Measurements from ENCODE around the gene ABHD17A. TPM values are rescaled to one million over a fixed set of nuclear protein-coding genes. Genes with fewer than 3 reads are reported as not detected.
A peak's percentile ranks its signal among the peaks of the same experiment; 100 is the strongest.

ABHD17A gene
- total RNA-seq, 1 experiment from 2014 or later, result 47.5 TPM

DNA sequence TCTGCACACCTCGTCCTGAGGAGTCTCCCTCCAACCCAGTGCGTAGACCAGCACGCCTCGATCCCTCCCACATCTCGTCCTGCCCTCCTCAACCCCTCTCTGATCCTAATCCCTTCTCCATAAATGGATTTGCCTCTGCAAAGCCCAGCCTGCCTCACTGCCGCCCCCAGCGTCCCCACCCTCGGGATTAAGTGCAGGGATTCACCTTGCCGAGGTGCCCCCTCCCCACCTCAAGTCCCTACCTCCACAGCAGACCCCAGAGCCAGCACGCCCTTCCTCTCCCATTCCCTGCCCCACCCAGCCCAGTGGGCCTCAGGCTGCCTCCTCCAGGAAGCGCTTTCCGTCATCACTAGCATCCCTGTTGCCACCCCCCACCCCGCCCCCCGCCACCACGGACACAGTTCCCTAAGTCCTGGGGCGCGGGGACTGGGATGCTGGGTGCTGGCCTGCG, 25.9 kb downstream of the ABHD17A start:
- peaks cover 7% of the 10 kb centered on the region; the same call in 1 of the 2 replicates for H3K4me1 ChIP-seq (ENCODE audit: insufficient read depth, low read length)
- H3K79me1 ChIP-seq (ENCODE audit: insufficient read depth, low read depth, low read length, poor library complexity, severe bottlenecking), result peaks cover 11% of the 10 kb centered on the region
- peaks cover 20% of the 10 kb centered on the region for H3K23me2 ChIP-seq (ENCODE audit: insufficient read length, low read depth, low read length, poor library complexity, severe bottlenecking)
- no peak overlapping the region for H3K23ac ChIP-seq (ENCODE audit: insufficient read length, low read depth, low read length)
- H2BK120ac ChIP-seq (ENCODE audit: low read depth, low read length, poor library complexity, severe bottlenecking), result no peak overlapping the region
- H2BK5ac ChIP-seq (ENCODE audit: insufficient read length, low read length), result no peak overlapping the region
- H3K18ac ChIP-seq (ENCODE audit: insufficient read length, low read depth, low read length), result peak overlapping the region; percentile 32
- no peak overlapping the region for H3K9ac ChIP-seq (ENCODE audit: extremely low read depth, insufficient read length, low read length)
- no CpG with 5 or more reads among the region's 18 CpGs for WGBS (ENCODE audit: extremely low coverage, insufficient read length, low lambda C conversion rate)
- H4K91ac ChIP-seq (ENCODE audit: insufficient read length, low read depth, low read length), result no peak overlapping the region
- H3K4me2 ChIP-seq (ENCODE audit: insufficient read depth, insufficient read length, low read length), result peak overlapping the region; percentile 84
- no peak overlapping the region for H2BK20ac ChIP-seq (ENCODE audit: low read depth, low read length, poor library complexity, severe bottlenecking)
- no peak overlapping the region for H2BK12ac ChIP-seq (ENCODE audit: insufficient read length, low read depth, low read length)
- Mint-ChIP-seq H3K27me3 (ENCODE audit: low read depth) (peaks cover 6% of the 10 kb centered on the region), H3K9me3 (no peaks in the 10 kb centered on the region; a peak in 1 of 5 replicates), H3K4me1 (peaks cover 39 to 64% of the 10 kb centered on the region in 2 experiments), H3K4me3 (peak overlapping the region; percentile 57 to 78), H3K27ac (peak overlapping the region in 2 of 3 experiments; percentile 83 to 92; a peak in 4 of 7 replicates), H3K36me3 (ENCODE audit: insufficient read depth in 1 of 3, low read depth in 3 of 3) (no peaks in the 10 kb centered on the region)
- no peak overlapping the region for H2BK15ac ChIP-seq (ENCODE audit: low read depth, low read length)
- no peak overlapping the region for H3K27ac ChIP-seq (ENCODE audit: insufficient read length, low read depth, low read length)
- H4K20me1 ChIP-seq (ENCODE audit: control insufficient read depth, insufficient read depth, insufficient read length), result no peaks in the 10 kb centered on the region
- no peak overlapping the region for H3K14ac ChIP-seq (ENCODE audit: insufficient read depth, low read length)
- no peak overlapping the region for H4K5ac ChIP-seq (ENCODE audit: insufficient read length, low read depth, low read length)
- H2AK5ac ChIP-seq (ENCODE audit: insufficient read length, low read length), result no peak overlapping the region
- no peak for DNase-seq
- no peak overlapping the region for H3K4ac ChIP-seq (ENCODE audit: low read depth, low read length)
- peak; percentile 27; the same call in 2 of the 3 replicates for TF ChIP-seq CTCF (conservative IDR thresholded peaks at IDR 0.05)
- H3K9me3 ChIP-seq (ENCODE audit: control insufficient read depth, low read depth, low read length), result no peaks in the 10 kb centered on the region
- peaks cover 36% of the 10 kb centered on the region; the same call in 1 of the 2 replicates for H3K79me2 ChIP-seq (ENCODE audit: insufficient read depth, low read length)
- H3K56ac ChIP-seq (ENCODE audit: insufficient read length, low read depth, low read length), result no peak overlapping the region
- H3K27me3 ChIP-seq (ENCODE audit: insufficient read depth, low read length), result no peaks in the 10 kb centered on the region; the same call in 1 of the 2 replicates
- H2AFZ ChIP-seq (ENCODE audit: low read length), result no peak overlapping the region
- no peak overlapping the region for H3T11ph ChIP-seq (ENCODE audit: low read length)
- H4K8ac ChIP-seq (replicated peaks; ENCODE audit: insufficient read length, low read depth, low read length), result no peak overlapping the region
